Common myeloid progenitor, CD34-positive (primary cell): Measurements from ENCODE around the gene TEX13D.
A peak's percentile ranks its signal among the peaks of the same experiment; 100 is the strongest.

ENCODE experiments used
- CTCF ChIA-PET: fragments of 350-600 bp; sonication (Branson Sonifier 250); formaldehyde crosslinking; loops from one replicate; lab custom pipeline; 2021; ENCODE audit warnings: antibody characterized with exemption; lab: Charles Lee
- POLR2A ChIA-PET: fragments of 350-600 bp; sonication (Branson Sonifier 250); formaldehyde crosslinking; loops from one replicate; lab custom pipeline; 2021; ENCODE audit warnings: antibody characterized with exemption; lab: Charles Lee
- DNase-seq, 3 donors: peaks; one replicate each; pipeline versions ENCODE4 v3.0.0 to v3.0.0-alpha.2; 2013
- H3K27ac ChIP-seq, 2 experiments: 1 replicate in 1 of 2; 2 replicates in 1 of 2; pipeline ENCODE4 v1.7.0; 2013; ENCODE audit warnings: inconsistent platforms in 2 of 2, low read length in 2 of 2, mild to moderate bottlenecking in 2 of 2, low read depth in 1 of 2, moderate library complexity in 1 of 2; ENCODE audit not compliant: severe bottlenecking in 2 of 2, insufficient read depth in 1 of 2, poor library complexity in 1 of 2
- H3K27me3 ChIP-seq, 5 experiments: replicated peaks in 2 of 5; 1 replicate in 3 of 5; 2 replicates in 2 of 5; pipeline versions ENCODE4 v1.6.1 to v1.7.0; 2013; ENCODE audit warnings: low read length in 4 of 5, mild to moderate bottlenecking in 2 of 5, moderate library complexity in 2 of 5, inconsistent platforms in 1 of 5; ENCODE audit not compliant: insufficient read depth in 5 of 5, control insufficient read depth in 4 of 5
- H3K36me3 ChIP-seq, 4 experiments: 1 replicate in 2 of 4; 2 replicates in 2 of 4; pipeline versions ENCODE4 v1.6.1 to v1.7.0; 2013; ENCODE audit warnings: low read length in 3 of 4, control low read depth in 1 of 4, mild to moderate bottlenecking in 1 of 4; ENCODE audit not compliant: control insufficient read depth in 4 of 4, insufficient read depth in 4 of 4
- H3K4me1 ChIP-seq, 4 experiments: 1 replicate in 3 of 4; 2 replicates in 1 of 4; pipeline versions ENCODE4 v1.6.1 to v1.7.1; 2013; ENCODE audit warnings: low read length in 3 of 4, mild to moderate bottlenecking in 3 of 4, control low read depth in 1 of 4, inconsistent platforms in 1 of 4, moderate library complexity in 1 of 4; ENCODE audit not compliant: control insufficient read depth in 4 of 4, insufficient read depth in 4 of 4; ENCODE audit errors: control extremely low read depth in 1 of 4
- H3K4me3 ChIP-seq, 7 experiments: 1 replicate in 4 of 7; 2 replicates in 3 of 7; pipeline versions ENCODE4 v1.5.1 to v1.7.0; 2013; ENCODE audit warnings: mild to moderate bottlenecking in 7 of 7, low read length in 6 of 7, moderate library complexity in 6 of 7, inconsistent platforms in 2 of 7, low read depth in 2 of 7, control low read depth in 1 of 7; ENCODE audit not compliant: insufficient read depth in 4 of 7, control insufficient read depth in 1 of 7; ENCODE audit errors: extremely low read depth in 1 of 7
- H3K9me3 ChIP-seq, 5 experiments: 1 replicate in 4 of 5; 2 replicates in 1 of 5; pipeline versions ENCODE4 v1.6.1 to v1.7.1; 2013; ENCODE audit warnings: low read length in 4 of 5, mild to moderate bottlenecking in 2 of 5, inconsistent platforms in 1 of 5, low read depth in 1 of 5, moderate library complexity in 1 of 5; ENCODE audit not compliant: control insufficient read depth in 4 of 5, insufficient read depth in 2 of 5; ENCODE audit errors: control extremely low read depth in 1 of 5
- WGBS: methylation state at CpG from one replicate; pipeline ENCODE4 v1.1.5; 2013; ENCODE audit not compliant: insufficient coverage; 5-methylcytosine and 5-hydroxymethylcytosine counted together

The TEX13D gene

DNA sequence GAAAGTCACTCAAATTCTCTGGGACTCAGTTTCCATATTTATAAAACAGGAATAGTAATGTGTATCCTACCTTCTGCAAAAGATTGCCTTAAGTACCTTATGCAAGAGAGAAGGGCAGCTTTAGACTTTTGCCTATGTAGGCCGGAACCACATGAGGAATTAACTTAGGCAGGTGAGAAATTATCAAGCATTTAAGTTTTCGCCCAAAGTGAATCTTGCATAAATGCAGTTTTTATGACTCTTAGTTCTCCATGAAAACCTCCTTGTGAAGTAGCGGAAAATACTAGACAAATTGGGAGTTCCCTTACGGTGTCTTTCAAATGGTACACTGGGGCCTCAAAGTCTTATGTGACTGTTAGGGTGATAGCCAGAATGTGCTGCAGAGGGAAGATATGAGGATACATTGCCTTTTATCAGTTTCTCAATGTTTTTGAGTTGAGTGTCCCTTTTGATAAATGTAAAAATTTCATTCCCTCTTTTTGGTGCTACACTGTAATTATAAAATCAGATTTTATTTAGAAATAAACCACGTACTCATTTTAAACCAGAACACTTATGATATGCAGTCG lies 16.5 kb downstream of the TEX13D start:
- Histone ChIP-seq H3K27ac (no peak overlapping the region), H3K4me3 (no peak overlapping the region), H3K4me1 (no peaks in the 10 kb centered on the region), H3K36me3 (no peaks in the 10 kb centered on the region), H3K27me3 (no peaks in the 10 kb centered on the region), H3K9me3 (no peaks in the 10 kb centered on the region)
- peak in 2 of 3 donors; percentile 14 to 47 for DNase-seq
- POLR2A ChIA-PET: no interaction called here
- WGBS: 92% methylated on average over 4 of the region's 6 CpGs
- CTCF ChIA-PET: interaction anchor here (1.3 kb wide), 1 partner anchor 13 kb away, joined by 4 read pairs; no protein-coding TSS in a partner anchor

DNA sequence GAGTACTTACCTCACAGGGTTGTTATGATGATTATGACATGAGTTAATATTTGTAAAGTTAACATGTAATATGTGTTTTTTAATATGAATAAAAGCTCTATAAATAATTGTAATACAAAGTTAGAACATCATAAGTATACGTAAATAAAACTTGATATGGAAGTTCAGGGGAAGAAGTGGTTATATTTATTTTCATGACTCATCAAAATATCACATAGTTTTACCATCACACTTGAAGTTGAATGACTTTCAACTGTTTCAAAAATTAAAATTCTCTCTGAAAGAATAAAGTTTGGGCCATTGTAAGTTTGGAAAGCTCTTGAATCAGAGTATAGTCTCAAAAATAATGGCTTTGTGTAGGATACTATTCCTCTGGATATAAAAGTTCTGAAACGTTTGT lies 22.2 kb downstream of the TEX13D start:
- peaks cover 0 to 9% (median 0%) of the 10 kb centered on the region in 4 experiments for H3K4me1 ChIP-seq
- no peaks in the 10 kb centered on the region for H3K27me3 ChIP-seq
- H3K36me3 ChIP-seq: no peaks in the 10 kb centered on the region
- no peaks in the 10 kb centered on the region for H3K9me3 ChIP-seq
- H3K4me3 ChIP-seq: no peak overlapping the region
- WGBS: 25% methylated on average over 1 of the region's 2 CpGs
- H3K27ac ChIP-seq: no peak overlapping the region
- DNase-seq: no peak
- ChIA-PET POLR2A (no interaction called here), CTCF (no interaction called here)

DNA sequence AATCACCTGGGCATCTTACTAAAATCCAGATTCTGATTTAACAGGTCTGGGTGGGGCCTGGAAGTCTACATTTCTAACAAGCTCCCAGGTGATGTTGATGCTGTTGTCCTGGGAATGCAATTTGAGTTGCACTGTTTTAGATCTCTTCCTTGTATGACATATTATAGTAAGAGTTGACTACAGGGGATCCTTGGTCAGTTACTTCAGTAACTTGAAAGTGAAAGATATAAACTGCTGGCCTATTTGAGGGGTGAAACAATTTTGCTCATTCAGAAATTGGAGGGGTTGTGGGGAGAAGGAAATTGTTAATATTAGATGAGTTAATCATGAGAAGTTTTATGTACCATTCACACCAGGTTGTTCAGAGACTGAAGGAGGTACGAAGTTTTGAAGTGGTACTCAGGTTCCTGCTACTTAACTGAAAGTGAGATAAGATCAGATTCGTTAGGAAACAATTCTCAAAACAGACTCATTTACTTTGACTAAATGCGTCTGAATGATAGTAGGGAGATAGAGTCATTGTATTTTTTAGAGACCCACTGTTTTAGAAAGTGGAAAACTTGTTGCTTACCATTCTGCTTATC lies 26.4 kb downstream of the TEX13D start:
- CTCF ChIA-PET: no interaction called here
- Histone ChIP-seq H3K4me1 (peaks cover 0 to 9% (median 0%) of the 10 kb centered on the region in 4 experiments), H3K4me3 (peak overlapping the region in 2 of 7 experiments; percentile 19 to 23), H3K27ac (no peak overlapping the region), H3K36me3 (no peaks in the 10 kb centered on the region), H3K27me3 (no peaks in the 10 kb centered on the region), H3K9me3 (no peaks in the 10 kb centered on the region)
- POLR2A ChIA-PET: no interaction called here
- WGBS: 40% methylated on average over 1 of the region's 3 CpGs
- DNase-seq: no peak

DNA sequence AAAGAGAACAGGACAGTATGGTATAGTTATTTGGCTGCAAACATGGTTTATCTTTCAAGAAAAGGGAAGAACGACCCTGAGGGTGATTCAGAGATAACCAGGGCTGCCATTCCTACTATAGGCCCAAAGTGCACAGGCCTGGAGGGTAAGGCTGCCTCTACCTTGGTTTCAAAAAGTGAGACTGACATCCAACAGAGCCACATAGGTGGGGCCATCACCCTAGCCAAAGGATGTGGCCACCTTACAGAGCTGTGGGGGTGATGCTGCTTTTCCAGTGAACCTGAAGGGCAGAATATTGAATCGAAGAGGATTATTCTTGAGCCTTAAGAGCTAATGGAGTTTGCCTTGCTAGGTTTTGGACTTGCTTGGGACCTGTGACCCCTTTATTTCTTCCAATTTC lies 29.6 kb downstream of the TEX13D start:
- ChIA-PET POLR2A (no interaction called here), CTCF (interaction anchor here (1.2 kb wide), 1 partner anchor 14 kb away, joined by 4 read pairs; no protein-coding TSS in a partner anchor)
- peaks cover 0 to 6% (median 0%) of the 10 kb centered on the region in 4 experiments for H3K4me1 ChIP-seq
- 45% methylated on average over 2 of the region's 2 CpGs for WGBS
- H3K27me3 ChIP-seq: no peaks in the 10 kb centered on the region
- no peak overlapping the region for H3K4me3 ChIP-seq
- DNase-seq: no peak
- H3K36me3 ChIP-seq: no peaks in the 10 kb centered on the region
- H3K9me3 ChIP-seq: no peaks in the 10 kb centered on the region
- H3K27ac ChIP-seq: no peak overlapping the region

DNA sequence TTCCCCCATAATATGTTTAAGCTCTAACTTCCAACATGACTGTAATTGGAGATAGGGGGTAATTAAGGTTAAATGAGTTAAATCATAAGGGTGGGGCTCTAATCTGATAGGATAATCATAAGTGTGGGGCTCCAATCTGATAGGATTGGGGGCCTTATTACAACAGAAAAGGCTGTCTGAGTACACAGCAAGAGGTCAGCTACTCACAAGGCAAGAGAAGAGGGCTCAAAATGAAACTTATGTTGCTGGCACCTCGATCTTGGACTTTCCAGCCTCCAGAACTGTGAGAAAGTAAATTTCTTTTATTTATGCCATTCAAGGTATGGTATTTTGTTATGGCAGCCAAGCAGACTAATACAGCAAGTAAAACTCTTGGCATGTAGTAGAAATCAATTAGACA lies 30.3 kb downstream of the TEX13D start:
- no peak overlapping the region for H3K27ac ChIP-seq
- CTCF ChIA-PET: interaction anchor here (1.2 kb wide), 1 partner anchor 15 kb away, joined by 4 read pairs; no protein-coding TSS in a partner anchor
- POLR2A ChIA-PET: no interaction called here
- H3K36me3 ChIP-seq: no peaks in the 10 kb centered on the region
- no peak for DNase-seq
- H3K4me3 ChIP-seq: no peak overlapping the region
- H3K9me3 ChIP-seq: no peaks in the 10 kb centered on the region
- no CpG with 5 or more reads among the region's 1 CpG for WGBS
- H3K4me1 ChIP-seq: peaks cover 0 to 6% (median 0%) of the 10 kb centered on the region in 4 experiments
- H3K27me3 ChIP-seq: no peaks in the 10 kb centered on the region

DNA sequence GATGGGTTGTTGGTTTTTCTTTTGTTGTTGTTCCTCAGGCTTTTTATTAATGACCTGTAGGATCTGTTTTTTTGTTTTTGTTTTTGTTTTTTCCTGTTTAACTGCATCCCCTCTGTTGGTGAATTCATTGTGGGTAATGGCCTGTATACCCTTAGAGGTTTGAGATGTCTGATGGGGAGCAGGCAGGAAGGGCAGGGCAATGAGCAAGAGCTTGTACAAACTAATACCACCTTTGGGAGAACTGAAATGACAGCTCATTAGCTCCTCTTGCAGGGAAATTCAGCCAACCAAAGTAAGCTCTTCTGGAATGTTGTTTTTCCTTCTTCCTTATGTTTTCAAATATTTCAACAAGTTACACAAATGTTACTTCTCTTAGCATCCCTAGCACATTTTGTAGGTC lies 37.3 kb downstream of the TEX13D start:
- H3K27me3 ChIP-seq: no peaks in the 10 kb centered on the region
- H3K36me3 ChIP-seq: no peaks in the 10 kb centered on the region
- no peak for DNase-seq
- ChIA-PET CTCF (no interaction called here), POLR2A (no interaction called here)
- no peaks in the 10 kb centered on the region for H3K9me3 ChIP-seq
- H3K4me1 ChIP-seq: peaks cover 0 to 8% (median 2%) of the 10 kb centered on the region in 4 experiments
- no peak overlapping the region for H3K27ac ChIP-seq
- no peak overlapping the region for H3K4me3 ChIP-seq

DNA sequence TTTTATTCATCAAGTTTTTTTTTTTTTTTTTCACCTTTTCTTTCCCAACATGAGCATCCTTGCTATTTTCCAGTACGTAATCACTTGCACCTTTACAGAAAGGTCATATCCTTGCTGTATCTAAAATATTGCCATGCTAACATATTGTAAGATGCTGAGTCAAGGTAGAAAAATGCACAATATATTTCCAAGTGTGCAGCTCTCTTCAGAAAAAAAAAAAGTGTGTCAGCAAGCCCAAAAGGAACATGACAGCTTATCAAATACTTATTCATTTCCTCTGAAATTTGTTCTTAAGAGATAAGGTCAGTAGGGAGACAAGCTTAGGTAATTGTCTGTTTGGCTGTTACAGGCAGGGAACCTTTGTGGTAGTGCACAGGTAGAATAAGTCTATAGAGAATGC lies 40.9 kb downstream of the TEX13D start:
- POLR2A ChIA-PET: no interaction called here
- CTCF ChIA-PET: no interaction called here
- DNase-seq: peak in 1 of 3 donors; percentile 37
- Histone ChIP-seq H3K27ac (no peak overlapping the region), H3K4me1 (peaks cover 1 to 21% (median 7%) of the 10 kb centered on the region in 4 experiments), H3K4me3 (no peak overlapping the region), H3K36me3 (no peaks in the 10 kb centered on the region), H3K9me3 (no peaks in the 10 kb centered on the region), H3K27me3 (no peaks in the 10 kb centered on the region)
- no CpG with 5 or more reads among the region's 1 CpG for WGBS
